ENCODE results near the gene TM9SF4. TPM values are rescaled to one million over a fixed set of nuclear protein-coding genes. Genes with fewer than 3 reads are reported as not detected.

The TM9SF4 gene
- polyA plus RNA-seq, 1 donor (not counting 4 experiments of a cell fraction or from before 2014, with no cell fraction given): 49.4 TPM

GRCh38 chr20:32191422-32191821, 81.9 kb downstream of the TM9SF4 start:
- H3K27me3 ChIP-seq (ENCODE audit: control insufficient read depth, extremely low read depth, insufficient read depth, low read length): no peaks in the 10 kb centered on the region
- no peak overlapping the region for H3K27ac ChIP-seq (ENCODE audit: control insufficient read depth, insufficient read depth, low read length)
- no peak for TF ChIP-seq CTCF (optimal IDR thresholded peaks at IDR 0.05 in 1 of 3, IDR thresholded peaks at IDR 0.05 in 1 of 3, conservative IDR thresholded peaks at IDR 0.05 in 1 of 3; ENCODE audit: extremely low read depth in 1 of 3, insufficient read depth in 2 of 3, low read length in 3 of 3)
- no peak for TF ChIP-seq EZH2 (IDR thresholded peaks at IDR 0.05; ENCODE audit: low read length)
- no peaks in the 10 kb centered on the region for H3K9me3 ChIP-seq (ENCODE audit: control insufficient read depth, low read depth, low read length)
- H3K9ac ChIP-seq (ENCODE audit: control insufficient read depth, extremely low read depth, insufficient read depth, low read length): no peak overlapping the region
- H3K4me1 ChIP-seq (ENCODE audit: control insufficient read depth, extremely low read depth, insufficient read depth, low read length): peaks cover 3% of the 10 kb centered on the region
- no peaks in the 10 kb centered on the region for H3K9me1 ChIP-seq (ENCODE audit: control insufficient read depth, extremely low read depth, insufficient read depth, low read length)
- no peak overlapping the region for H3K4me2 ChIP-seq (ENCODE audit: control insufficient read depth, extremely low read depth, insufficient read depth, low read depth, low read length)
- H2AFZ ChIP-seq (ENCODE audit: control insufficient read depth, low read length): no peak overlapping the region
- H3K79me2 ChIP-seq (ENCODE audit: control insufficient read depth, insufficient read depth, low read length): no peaks in the 10 kb centered on the region
- H3K36me3 ChIP-seq (ENCODE audit: control insufficient read depth in 2 of 2, extremely low read depth in 1 of 2, insufficient read depth in 2 of 2, low read length in 2 of 2): peaks cover 11 to 19% of the 10 kb centered on the region in 2 experiments
- no peak for DNase-seq (ENCODE audit: low read depth, low spot score)
- no peak for FAIRE-seq
- H3K4me3 ChIP-seq (ENCODE audit: control insufficient read depth in 2 of 3, extremely low read depth in 1 of 3, insufficient read depth in 2 of 3, low read depth in 1 of 3, low read length in 3 of 3): no peak overlapping the region
- dilution Hi-C loops (cut with MboI; ENCODE audit: extremely low pct_ligation_motif_present, low sequenced_read_pairs): no loop called here
- peaks cover 6% of the 10 kb centered on the region for H4K20me1 ChIP-seq (ENCODE audit: control insufficient read depth, extremely low read depth, insufficient read depth, low read length)

- no peak for FAIRE-seq
- Histone ChIP-seq H3K27ac (ENCODE audit: control insufficient read depth, insufficient read depth, low read length) (no peak overlapping the region), H3K4me2 (ENCODE audit: control insufficient read depth, extremely low read depth, insufficient read depth, low read depth, low read length) (no peak overlapping the region), H3K79me2 (ENCODE audit: control insufficient read depth, insufficient read depth, low read length) (no peaks in the 10 kb centered on the region), H3K9me3 (ENCODE audit: control insufficient read depth, low read depth, low read length) (no peaks in the 10 kb centered on the region), H3K9ac (ENCODE audit: control insufficient read depth, extremely low read depth, insufficient read depth, low read length) (no peak overlapping the region), H3K4me1 (ENCODE audit: control insufficient read depth, extremely low read depth, insufficient read depth, low read length) (peaks cover 3% of the 10 kb centered on the region), H3K9me1 (ENCODE audit: control insufficient read depth, extremely low read depth, insufficient read depth, low read length) (no peaks in the 10 kb centered on the region), H3K4me3 (ENCODE audit: control insufficient read depth in 2 of 3, extremely low read depth in 1 of 3, insufficient read depth in 2 of 3, low read depth in 1 of 3, low read length in 3 of 3) (no peak overlapping the region), H3K27me3 (ENCODE audit: control insufficient read depth, extremely low read depth, insufficient read depth, low read length) (no peaks in the 10 kb centered on the region), H4K20me1 (ENCODE audit: control insufficient read depth, extremely low read depth, insufficient read depth, low read length) (peaks cover 6% of the 10 kb centered on the region), H2AFZ (ENCODE audit: control insufficient read depth, low read length) (no peak overlapping the region), H3K36me3 (ENCODE audit: control insufficient read depth in 2 of 2, extremely low read depth in 1 of 2, insufficient read depth in 2 of 2, low read length in 2 of 2) (peaks cover 14 to 21% of the 10 kb centered on the region in 2 experiments)
- no peak for DNase-seq (ENCODE audit: low read depth, low spot score)
- no peak for TF ChIP-seq EZH2 (IDR thresholded peaks at IDR 0.05; ENCODE audit: low read length)
- TF ChIP-seq CTCF (optimal IDR thresholded peaks at IDR 0.05 in 1 of 3, IDR thresholded peaks at IDR 0.05 in 1 of 3, conservative IDR thresholded peaks at IDR 0.05 in 1 of 3; ENCODE audit: extremely low read depth in 1 of 3, insufficient read depth in 2 of 3, low read length in 3 of 3): no peak
- dilution Hi-C loops (cut with MboI; ENCODE audit: extremely low pct_ligation_motif_present, low sequenced_read_pairs): no loop called here
These were observed 82.4 kb downstream of the TM9SF4 start for GRCh38 chr20:32191873-32192272.

Measured in keratinocyte (primary cell).